NCI-H2227 (cell line): ENCODE measurements around the gene HIPK2.
A peak's percentile ranks its signal among the peaks of the same experiment; 100 is the strongest.

Experiments used
- DNase-seq: peaks from one replicate; lab custom pipeline; 2025; ENCODE audit not compliant: unreplicated experiment; lab: John Stamatoyannopoulos, UW

HIPK2 gene

DNA sequence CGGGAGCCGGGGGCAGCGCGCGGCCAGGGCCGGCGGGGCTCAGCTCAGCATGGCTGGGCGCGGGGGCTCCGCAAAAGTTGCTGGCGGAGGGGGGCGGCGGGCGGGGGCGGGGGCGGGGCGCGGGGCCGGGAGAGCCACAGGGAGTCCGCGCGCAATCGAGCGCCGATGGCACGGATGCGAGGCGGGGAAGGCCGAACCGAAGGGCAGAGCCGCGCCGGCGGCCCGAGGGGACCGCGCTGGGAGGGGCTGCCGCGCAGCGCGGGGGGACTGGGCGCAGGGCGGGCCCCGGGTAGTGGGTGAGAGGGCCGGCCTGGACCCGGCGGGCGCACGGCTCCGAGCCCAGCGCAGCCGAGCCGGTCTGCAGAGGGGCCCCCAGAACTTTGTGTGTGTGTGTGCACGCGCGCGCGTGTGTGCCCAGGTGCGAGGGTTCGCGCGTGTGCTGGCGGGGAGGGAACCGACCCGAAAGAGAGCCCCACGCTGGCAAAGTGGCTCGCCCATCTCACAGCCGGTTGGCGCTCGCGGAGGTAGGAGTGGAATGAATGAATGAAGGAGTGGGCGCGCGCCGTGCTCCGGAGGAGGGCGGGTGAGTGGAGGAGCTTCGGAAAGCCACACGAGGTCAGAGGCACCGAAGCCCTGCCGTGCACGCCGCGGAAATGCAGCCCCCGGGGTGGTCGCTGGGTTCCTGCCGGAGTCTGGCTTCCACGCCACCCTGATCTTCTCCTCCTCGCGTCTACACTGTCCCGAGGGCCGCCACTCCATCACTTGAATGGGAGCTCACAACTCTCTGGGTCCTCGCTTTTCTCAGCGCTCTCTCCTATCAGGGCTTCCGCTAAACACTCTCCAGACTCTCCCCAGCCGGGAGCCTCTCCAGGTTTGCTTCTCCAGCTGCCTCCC, at the start of gene HIPK2:
Gene HIPK2 (minus strand): TSS at position 51 of the 894 bp plus-strand sequence. CDS start 375 bp downstream, outside the sequence.
- DNase-seq, result peak; percentile 93

DNA sequence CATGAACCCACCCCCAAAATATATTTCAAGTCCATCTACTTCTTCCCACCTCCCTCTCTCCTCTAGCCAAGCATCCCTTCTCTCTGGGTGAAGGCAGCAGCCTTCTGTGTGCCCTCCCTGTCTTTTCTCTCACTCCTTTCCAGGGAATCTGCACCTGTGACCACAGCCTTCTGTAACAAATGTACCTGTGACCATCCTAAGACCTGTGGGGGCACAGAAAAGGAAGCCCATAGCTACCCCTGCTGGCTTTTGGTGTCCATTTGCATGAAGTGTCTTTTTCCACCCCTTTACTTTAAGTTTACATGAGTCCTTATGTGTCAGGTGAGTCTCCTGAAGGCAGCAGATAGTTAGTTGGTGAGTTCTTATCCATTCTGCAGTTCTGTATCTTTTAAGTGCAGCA, 49.2 kb upstream of the HIPK2 start:
- no peak for DNase-seq

DNA sequence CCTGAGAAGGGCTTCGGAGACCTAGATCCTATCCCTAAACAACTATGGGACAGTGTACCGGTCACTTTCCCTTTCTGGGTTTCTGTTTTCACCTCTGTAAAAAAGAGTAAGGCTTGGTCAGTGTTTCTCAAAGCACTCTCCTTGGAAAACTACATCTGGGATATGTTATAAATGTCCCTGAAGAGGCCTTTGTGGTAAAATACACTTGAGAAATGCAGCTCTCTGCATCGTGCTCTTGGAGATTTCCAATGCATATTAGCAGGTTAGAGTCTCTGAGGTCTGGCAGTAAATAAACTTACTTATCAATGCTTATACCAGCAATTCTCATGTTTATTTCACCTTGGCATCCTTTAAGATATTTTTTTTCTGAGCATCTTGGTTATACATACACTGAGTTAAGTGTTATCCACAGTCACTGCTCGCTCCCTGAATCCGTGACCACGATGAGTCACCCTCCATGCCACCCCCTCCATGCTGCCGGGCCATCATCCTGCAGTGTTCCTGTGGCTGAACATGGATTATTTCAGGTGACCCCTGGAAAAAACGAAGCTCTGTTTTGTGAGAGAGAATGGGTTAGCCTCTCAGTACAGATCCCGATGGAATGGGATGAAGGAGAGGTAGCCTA, 48.0 kb upstream of the HIPK2 start:
- DNase-seq, result no peak

DNA sequence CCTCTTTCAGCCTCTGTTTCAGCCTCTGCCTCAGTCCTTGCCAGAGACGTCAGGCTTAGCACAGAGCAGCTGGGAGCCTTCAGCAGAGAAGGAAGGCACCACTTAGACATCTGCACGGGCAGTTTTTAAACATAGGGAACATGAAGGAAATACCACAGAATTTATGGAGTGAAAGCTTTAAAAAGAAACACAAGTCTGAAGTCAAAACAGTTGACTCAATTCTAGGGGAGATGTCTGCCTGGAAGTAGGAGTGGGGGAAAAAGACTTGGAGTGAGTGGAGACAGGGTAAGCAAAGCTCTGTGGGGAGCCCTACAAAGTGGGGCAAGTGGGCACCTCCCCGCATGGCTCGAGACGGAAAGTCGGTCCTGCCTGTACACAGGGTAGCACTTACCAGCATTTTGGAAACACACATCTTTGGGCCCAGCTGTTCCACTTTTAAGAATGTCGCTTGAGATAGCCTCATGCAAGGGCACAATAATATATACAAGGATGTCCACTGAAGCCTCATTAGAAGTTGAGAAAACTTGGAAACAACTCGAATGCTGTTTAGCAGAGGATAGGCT, 46.2 kb upstream of the HIPK2 start:
- no peak for DNase-seq

- DNase-seq, result no peak
Observed at GRCh38 chr7:139822855-139823254, 45.1 kb upstream of the HIPK2 start.

- DNase-seq, result no peak
Observed at GRCh38 chr7:139821349-139822105, 43.7 kb upstream of the HIPK2 start.

DNA sequence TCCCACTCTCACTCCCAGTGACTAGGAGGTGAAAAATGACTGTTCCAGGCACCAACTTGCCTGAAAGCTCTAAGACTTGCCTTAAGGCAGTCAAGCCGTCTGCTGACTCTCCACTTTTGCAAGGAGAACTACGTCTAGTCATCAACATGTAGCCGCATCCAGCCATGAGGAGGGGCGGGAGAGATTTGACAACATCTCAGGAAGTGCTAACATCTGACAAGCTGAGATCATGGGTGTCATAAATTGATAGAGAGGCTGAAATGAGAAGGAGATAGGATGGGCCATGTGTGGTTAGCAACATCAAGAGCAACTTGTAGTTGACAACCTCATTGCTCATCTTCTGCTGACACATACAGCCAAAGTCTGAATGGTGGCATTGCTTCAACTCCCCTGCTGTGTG, 42.3 kb upstream of the HIPK2 start:
- no peak for DNase-seq

GRCh38 chr7:139817249-139817648, 39.5 kb upstream of the HIPK2 start:
- no peak for DNase-seq

DNA sequence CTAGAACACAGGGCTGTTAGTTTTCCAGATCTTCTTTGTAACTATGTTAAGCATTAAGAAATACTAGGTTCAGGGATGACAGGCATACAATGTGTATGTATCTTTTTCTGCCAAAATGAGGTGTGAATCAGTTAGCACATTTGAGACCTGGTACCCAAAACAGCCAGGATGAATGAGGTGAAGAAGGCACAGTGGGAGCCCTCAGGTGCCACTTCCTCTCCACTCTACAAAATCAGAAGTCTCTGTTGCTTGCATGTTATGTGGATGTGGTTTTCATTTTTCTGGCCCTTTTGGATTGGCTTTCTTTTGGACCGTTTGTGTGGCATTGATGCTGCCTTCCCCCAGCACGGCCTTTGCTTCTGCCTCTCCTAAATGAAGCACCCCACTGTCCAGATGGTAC, 35.9 kb upstream of the HIPK2 start:
- no peak for DNase-seq

GRCh38 chr7:139813151-139813550, 35.4 kb upstream of the HIPK2 start:
- DNase-seq, result no peak

DNA sequence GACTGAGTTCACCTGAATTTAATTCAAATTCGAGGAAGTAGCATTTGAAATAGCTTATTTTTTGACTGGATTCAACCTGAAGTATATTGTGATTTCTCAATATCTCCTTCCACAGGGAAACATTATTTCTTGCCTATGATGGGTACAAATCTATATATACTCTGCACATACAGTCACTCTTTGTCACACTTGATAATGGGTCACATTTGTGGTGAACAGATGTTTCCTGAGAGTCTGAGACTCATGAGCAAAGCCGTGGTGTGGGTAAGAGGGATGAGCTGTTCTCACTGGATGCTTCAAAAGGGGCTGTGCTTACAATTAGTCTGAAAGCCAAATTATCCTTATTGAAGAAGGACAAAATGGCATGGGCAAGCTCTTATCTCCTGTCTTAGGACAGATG, 33.3 kb upstream of the HIPK2 start:
- no peak for DNase-seq

DNA sequence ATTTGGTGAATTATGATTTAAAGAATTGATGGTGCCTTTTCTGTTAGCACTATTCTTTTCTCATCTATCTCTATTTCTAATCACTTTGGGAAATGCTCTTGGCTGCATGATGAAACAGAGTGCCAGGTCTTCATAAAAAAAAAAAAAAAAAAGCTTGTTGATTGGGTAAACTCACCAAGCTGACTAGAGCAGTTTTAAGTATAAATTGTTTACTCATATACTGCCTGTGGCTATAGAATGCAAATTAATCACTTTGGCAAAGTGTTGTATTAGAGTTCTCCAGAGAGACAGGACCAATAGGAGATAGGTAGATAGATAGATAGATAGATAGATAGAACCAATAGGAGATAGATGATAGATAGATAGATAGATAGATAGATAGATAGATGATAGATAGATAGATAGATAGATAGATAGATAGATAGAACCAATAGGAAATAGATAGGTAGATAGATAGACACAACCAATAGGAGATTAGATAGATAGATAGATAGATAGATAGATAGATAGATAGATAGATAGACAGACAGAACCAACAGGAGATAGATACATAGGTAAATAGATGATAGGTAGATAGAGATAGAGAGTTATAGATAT, 31.1 kb upstream of the HIPK2 start:
- DNase-seq, result no peak

- DNase-seq, result no peak
Observed at GRCh38 chr7:139808427-139808826, 30.6 kb upstream of the HIPK2 start.

- no peak for DNase-seq
Observed at GRCh38 chr7:139807009-139807408, 29.2 kb upstream of the HIPK2 start.

DNA sequence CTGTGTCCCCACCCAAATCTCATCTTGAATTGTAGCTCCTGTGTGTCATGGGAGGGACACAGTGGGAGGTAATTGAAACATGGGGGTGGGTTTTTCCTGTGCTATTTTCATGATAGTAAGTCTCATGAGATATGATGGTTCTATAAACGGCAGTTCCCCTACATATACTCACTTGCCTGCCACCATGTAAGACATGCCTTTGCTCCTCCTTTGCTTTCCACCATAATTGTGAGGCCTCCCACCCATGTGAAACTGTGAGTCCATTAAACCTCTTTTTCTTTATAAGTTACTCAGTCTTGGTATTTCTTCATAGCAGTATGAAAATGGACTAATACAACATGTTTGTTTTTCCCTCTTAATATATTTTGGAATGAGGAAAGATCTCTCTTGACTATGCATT, 26.8 kb upstream of the HIPK2 start:
- no peak for DNase-seq

GRCh38 chr7:139799586-139799985, 21.8 kb upstream of the HIPK2 start:
- DNase-seq, result no peak

GRCh38 chr7:139798892-139799291, 21.1 kb upstream of the HIPK2 start:
- no peak for DNase-seq

GRCh38 chr7:139798221-139798620, 20.4 kb upstream of the HIPK2 start:
- DNase-seq, result no peak

DNA sequence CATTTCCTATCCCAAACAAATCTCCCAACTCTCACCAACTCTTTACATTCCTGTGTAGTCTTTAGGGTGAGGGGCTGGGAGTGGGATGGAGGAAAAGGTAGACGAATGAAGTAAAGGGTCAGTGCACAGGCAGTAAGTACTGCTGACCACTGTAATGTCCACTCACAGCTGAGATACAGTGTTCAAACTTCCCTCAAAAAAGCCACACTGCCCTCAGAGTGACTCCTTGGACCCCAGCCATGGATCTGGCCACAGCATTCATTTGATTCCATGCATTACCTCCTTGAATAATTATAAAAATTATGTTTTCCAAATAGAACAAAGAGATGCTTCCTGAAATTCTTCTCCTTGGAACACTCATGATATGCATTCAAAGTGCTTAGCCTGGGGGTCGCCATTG, 19.8 kb upstream of the HIPK2 start:
- no peak for DNase-seq

- no peak for DNase-seq
Observed at GRCh38 chr7:139791316-139791715, 13.5 kb upstream of the HIPK2 start.

- no peak for DNase-seq
Observed at GRCh38 chr7:139784648-139785047, 6.8 kb upstream of the HIPK2 start.
